H1 (cell line): ENCODE measurements around the gene PGAM5.

Experiments
- EGR1 ChIP-seq: IDR thresholded peaks from 2 replicates; pipeline ENCODE4 v1.6.1; 2011; ENCODE audit warnings: low read depth, low read length, borderline replicate concordance
- PHF8 ChIP-seq: fragments of 200-600 bp; sonication (generic); conservative IDR thresholded peaks from 2 replicates; pipeline ENCODE4 v1.7.1; 2012; ENCODE audit warnings: low read depth, mild to moderate bottlenecking, inconsistent platforms, low read length, moderate library complexity
- SIX5 ChIP-seq: IDR thresholded peaks from 2 replicates; pipeline ENCODE4 v1.6.1; 2011; ENCODE audit warnings: mild to moderate bottlenecking, low read depth, low read length
- TEAD4 ChIP-seq: IDR thresholded peaks from 2 replicates; pipeline ENCODE4 v1.6.1; 2012; ENCODE audit warnings: low read depth, low read length, inconsistent platforms, mixed read lengths
- YY1 ChIP-seq: IDR thresholded peaks from 2 replicates; pipeline ENCODE4 v1.6.1; 2011; ENCODE audit warnings: low read depth, mild to moderate bottlenecking, low read length
- ZNF274 ChIP-seq: IDR thresholded peaks from 2 replicates; pipeline ENCODE4 v1.7.0; 2012; ENCODE audit warnings: low read length, borderline replicate concordance; ENCODE audit errors: extremely low read depth

- TF ChIP-seq PHF8, result peak; percentile 74
- TF ChIP-seq ZNF274, result no peak
- TF ChIP-seq SIX5, result no peak
- TF ChIP-seq TEAD4, result no peak
- TF ChIP-seq EGR1, result no peak
- no peak; the same call in 1 of the 2 replicates for TF ChIP-seq YY1
These were observed 51.4 kb downstream of the PGAM5 start for GRCh38 chr12:132761921-132762583.
